Cardiac fibroblast (primary cell): Measurements from ENCODE around the gene ARHGAP8.

Experiments
- DNase-seq, 2 donors: peaks; one replicate each; pipeline versions ENCODE4 v3.0.0 to v3.0.0-alpha.2; 2010; ENCODE audit warnings: low read depth in 2 of 2
- H3K4me3 ChIP-seq, 2 donors: replicated peaks in 1 of 2; 1 replicate in 1 of 2; 2 replicates in 1 of 2; pipeline ENCODE4 v1.5.1; 2011; ENCODE audit warnings: low read depth in 2 of 2, low read length in 2 of 2, mild to moderate bottlenecking in 2 of 2, moderate library complexity in 1 of 2
- CTCF ChIP-seq: IDR thresholded peaks from one replicate; pipeline ENCODE4 v1.5.1; 2011; ENCODE audit warnings: low read depth, mild to moderate bottlenecking, low read length, inconsistent platforms

Gene ARHGAP8

DNA sequence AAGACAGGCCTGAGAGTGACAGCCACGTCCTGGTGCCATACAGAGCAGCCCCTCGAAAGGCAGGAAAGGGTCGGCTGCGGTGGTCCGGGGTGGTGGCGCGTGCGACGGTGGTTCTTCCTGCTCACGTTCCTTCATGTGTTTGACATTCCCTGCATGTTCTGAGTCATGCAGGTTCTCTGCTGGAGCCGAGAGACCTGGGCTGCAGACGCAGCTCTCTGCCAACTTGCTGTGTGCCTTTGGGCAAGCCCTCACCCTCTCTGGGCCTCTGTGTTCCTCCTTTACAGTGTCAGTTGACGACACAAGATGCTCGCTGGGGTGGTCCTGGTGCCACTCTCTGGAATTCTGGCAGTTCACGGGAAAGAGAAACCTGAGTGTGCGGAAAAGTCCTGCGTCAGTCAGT lies 12.0 kb downstream of the ARHGAP8 start:
- no peak for TF ChIP-seq CTCF
- DNase-seq = no peak
- H3K4me3 ChIP-seq = no peak overlapping the region

DNA sequence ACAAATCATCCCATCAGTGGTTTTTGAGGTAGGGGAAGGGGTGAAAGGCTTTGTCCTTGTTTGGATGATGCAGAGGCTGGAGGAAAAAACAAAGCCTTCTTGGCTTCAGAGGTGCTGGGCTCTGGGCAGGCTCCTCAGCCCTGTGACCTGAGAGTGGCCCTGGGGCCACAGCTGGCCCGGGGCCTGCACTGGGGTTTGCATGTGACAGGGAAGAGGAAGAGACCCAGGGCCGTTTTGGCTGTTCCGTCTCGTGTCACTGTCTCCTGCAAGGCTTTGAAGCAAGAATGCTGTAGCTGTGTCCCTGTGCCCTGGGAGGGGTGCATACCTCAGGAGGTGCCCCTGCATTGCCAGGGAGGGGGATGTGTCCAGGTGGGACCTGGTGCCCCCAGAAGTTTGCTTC lies 12.6 kb downstream of the ARHGAP8 start:
- H3K4me3 ChIP-seq = no peak overlapping the region
- no peak for TF ChIP-seq CTCF
- no peak for DNase-seq

DNA sequence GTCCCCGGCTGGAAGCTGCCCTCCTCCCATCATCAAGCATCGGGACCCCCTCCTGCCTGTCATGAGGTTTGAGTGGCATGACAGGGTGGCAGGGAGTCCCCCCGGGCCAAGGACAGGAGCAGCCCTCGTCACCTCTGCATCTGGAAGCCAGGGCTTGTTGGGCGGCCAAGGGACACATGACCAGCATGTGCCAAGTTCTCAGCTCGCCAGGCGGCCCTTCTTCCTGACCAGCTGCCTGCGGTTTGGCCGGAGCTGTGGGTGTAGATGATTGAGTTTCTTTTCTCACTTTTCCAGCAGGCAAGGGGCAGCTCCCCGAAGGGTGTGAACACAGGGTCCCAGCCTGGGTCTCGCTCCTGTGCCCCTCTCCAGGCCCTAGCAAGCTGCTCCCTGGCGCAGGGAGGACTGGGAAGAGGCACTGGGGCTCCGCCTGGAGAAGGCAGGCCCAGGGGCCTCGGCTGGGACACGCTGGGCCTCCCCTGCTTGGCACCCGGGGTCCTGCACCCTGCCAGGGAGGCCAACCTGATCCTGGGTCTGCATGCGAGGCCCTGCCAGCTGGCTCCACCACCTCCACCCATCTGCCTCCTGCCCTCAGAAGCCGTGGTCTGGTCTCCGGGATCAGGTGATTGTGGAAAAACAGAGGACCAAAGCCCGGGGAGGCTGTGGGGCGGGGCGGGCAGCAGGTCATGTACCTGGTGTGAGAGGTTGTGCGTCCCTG lies 13.4 kb downstream of the ARHGAP8 start:
- DNase-seq = no peak
- no peak for TF ChIP-seq CTCF
- no peak overlapping the region for H3K4me3 ChIP-seq

GRCh38 chr22:44773082-44773481 lies 20.7 kb downstream of the ARHGAP8 start:
- TF ChIP-seq CTCF = no peak
- DNase-seq = no peak
- H3K4me3 ChIP-seq = no peak overlapping the region

DNA sequence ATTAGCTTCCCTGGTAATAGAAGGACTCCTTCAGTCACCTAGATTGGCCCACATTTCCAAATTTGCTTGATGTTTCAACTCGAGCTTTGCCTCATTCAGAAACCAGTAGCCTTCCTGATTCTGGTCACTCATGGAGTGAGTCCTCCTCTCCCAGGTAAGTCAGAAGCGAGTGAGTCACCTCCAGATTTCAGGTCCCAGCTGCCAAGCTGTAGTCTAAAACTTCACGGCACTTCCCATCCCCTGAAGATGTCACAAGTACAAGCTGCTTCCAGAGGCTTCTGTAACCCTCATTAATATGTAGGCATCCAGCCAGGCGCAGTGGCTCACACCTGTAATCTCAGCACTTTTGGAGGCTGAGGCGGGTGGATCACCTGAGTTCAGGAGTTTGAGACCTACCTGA lies 23.5 kb downstream of the ARHGAP8 start:
- H3K4me3 ChIP-seq = no peak overlapping the region

GRCh38 chr22:44776605-44777363 lies 24.4 kb downstream of the ARHGAP8 start:
- H3K4me3 ChIP-seq = no peak overlapping the region
- DNase-seq = no peak
- TF ChIP-seq CTCF = no peak

More for the DNA sequence above, 23.5 kb downstream of the ARHGAP8 start:
- no peak for TF ChIP-seq CTCF
- no peak for DNase-seq
